H7 (cell line): ENCODE data around the gene HM13. TPM values are rescaled to one million over a fixed set of nuclear protein-coding genes. Genes with fewer than 3 reads are reported as not detected.
"Not testable (repeated sequence)": the region's sequence is repeated elsewhere in the genome, so short reads cannot be mapped to it uniquely, and the experiment has no call there.

Source experiments
- DNase-seq: peaks from one replicate; pipeline ENCODE4 v3.0.0; 2012
- H3K27me3 ChIP-seq: 2 replicates; pipeline ENCODE4 v1.6.0; 2011; ENCODE audit warnings: mild to moderate bottlenecking, low read length; ENCODE audit not compliant: control insufficient read depth, insufficient read depth
- H3K36me3 ChIP-seq: replicated peaks from 2 replicates; pipeline ENCODE4 v1.5.1; 2011; ENCODE audit warnings: low read length; ENCODE audit not compliant: control insufficient read depth, insufficient read depth
- H3K4me3 ChIP-seq: 2 replicates; pipeline ENCODE4 v1.5.1; 2011; ENCODE audit warnings: low read depth, mild to moderate bottlenecking, control low read depth, low read length, moderate library complexity; ENCODE audit not compliant: insufficient read depth
- total RNA-seq: library from RNA; depleted of rRNA; stranded (reverse); fragments of >200 nt; shearing (Covaris generic); gene quantifications from 2 replicates; pipeline ENCODE4 v1.2.3, GENCODE V29; 2014

The HM13 gene
- total RNA-seq, 1 experiment from 2014 or later, result 63.9 TPM

GRCh38 chr20:31544600-31544999 lies 30.4 kb downstream of the HM13 start:
- no peak overlapping the region for H3K4me3 ChIP-seq
- DNase-seq, result no peak
- peaks cover 29% of the 10 kb centered on the region for H3K36me3 ChIP-seq
- H3K27me3 ChIP-seq, result no peaks in the 10 kb centered on the region

- not testable (repeated sequence) for H3K4me3 ChIP-seq, DNase-seq
- H3K36me3 ChIP-seq, result peaks cover 31% of the 10 kb centered on the region
These were observed 31.4 kb downstream of the HM13 start for GRCh38 chr20:31545621-31546040.

GRCh38 chr20:31547017-31547675 lies 32.9 kb downstream of the HM13 start:
- Histone ChIP-seq H3K27me3 (no peaks in the 10 kb centered on the region), H3K36me3 (peaks cover 39% of the 10 kb centered on the region), H3K4me3 (peak overlapping the region; percentile 39)
- peak; percentile 95 for DNase-seq

More at GRCh38 chr20:31545621-31546040, 31.4 kb downstream of the HM13 start:
- H3K27me3 ChIP-seq, result not testable (repeated sequence)

GRCh38 chr20:31547720-31548298 lies 33.6 kb downstream of the HM13 start:
- no peak for DNase-seq
- Histone ChIP-seq H3K27me3 (no peaks in the 10 kb centered on the region), H3K36me3 (peaks cover 43% of the 10 kb centered on the region), H3K4me3 (peak overlapping the region; percentile 39)

- Histone ChIP-seq H3K27me3 (no peaks in the 10 kb centered on the region), H3K36me3 (peaks cover 44% of the 10 kb centered on the region), H3K4me3 (no peak overlapping the region)
- DNase-seq, result no peak
These were observed 34.7 kb downstream of the HM13 start for GRCh38 chr20:31548820-31549512.

GRCh38 chr20:31549513-31549880 lies 35.3 kb downstream of the HM13 start:
- no peak overlapping the region for H3K4me3 ChIP-seq
- H3K36me3 ChIP-seq, result peaks cover 40% of the 10 kb centered on the region
- H3K27me3 ChIP-seq, result no peaks in the 10 kb centered on the region
- no peak for DNase-seq

- Histone ChIP-seq H3K4me3 (no peak overlapping the region), H3K36me3 (peaks cover 38% of the 10 kb centered on the region), H3K27me3 (no peaks in the 10 kb centered on the region)
- DNase-seq, result no peak
These were observed 35.9 kb downstream of the HM13 start for GRCh38 chr20:31550099-31550498.

- no peak for DNase-seq
- H3K36me3 ChIP-seq, result peaks cover 38% of the 10 kb centered on the region
- H3K4me3 ChIP-seq, result no peak overlapping the region
- no peaks in the 10 kb centered on the region for H3K27me3 ChIP-seq
These were observed 37.2 kb downstream of the HM13 start for GRCh38 chr20:31551163-31552081.

GRCh38 chr20:31555203-31555775 lies 41.0 kb downstream of the HM13 start:
- H3K36me3 ChIP-seq, result peaks cover 27% of the 10 kb centered on the region

GRCh38 chr20:31559704-31560093 lies 45.5 kb downstream of the HM13 start:
- no peak for DNase-seq
- Histone ChIP-seq H3K36me3 (peaks cover 36% of the 10 kb centered on the region), H3K27me3 (no peaks in the 10 kb centered on the region), H3K4me3 (no peak overlapping the region)

More at GRCh38 chr20:31555203-31555775, 41.0 kb downstream of the HM13 start:
- H3K4me3 ChIP-seq, result no peak overlapping the region
- no peaks in the 10 kb centered on the region for H3K27me3 ChIP-seq
- DNase-seq, result no peak

GRCh38 chr20:31560094-31560745 lies 46.0 kb downstream of the HM13 start:
- H3K27me3 ChIP-seq, result no peaks in the 10 kb centered on the region

GRCh38 chr20:31560746-31561598 lies 46.7 kb downstream of the HM13 start:
- no peak for DNase-seq
- peaks cover 37% of the 10 kb centered on the region for H3K36me3 ChIP-seq
- H3K4me3 ChIP-seq, result no peak overlapping the region
- H3K27me3 ChIP-seq, result no peaks in the 10 kb centered on the region

More at GRCh38 chr20:31560094-31560745, 46.0 kb downstream of the HM13 start:
- Histone ChIP-seq H3K36me3 (peaks cover 33% of the 10 kb centered on the region), H3K4me3 (no peak overlapping the region)
- DNase-seq, result peak; percentile 89

GRCh38 chr20:31562241-31562640 lies 48.0 kb downstream of the HM13 start:
- H3K27me3 ChIP-seq, result no peaks in the 10 kb centered on the region
- no peak for DNase-seq
- peaks cover 40% of the 10 kb centered on the region for H3K36me3 ChIP-seq
- H3K4me3 ChIP-seq, result no peak overlapping the region
